SU-DHL-6 (cell line): ENCODE data around the gene ATE1.

ENCODE experiments used
- CTCF ChIP-seq: fragments of 200-600 bp; sonication (generic); IDR thresholded peaks from one replicate; pipeline ENCODE4 v1.5.1; 2017; ENCODE audit warnings: antibody characterized with exemption, mild to moderate bottlenecking, low read length, moderate library complexity; ENCODE audit not compliant: insufficient read depth, poor library complexity, severe bottlenecking
- EZH2phosphoT487 ChIP-seq: fragments of 200-600 bp; sonication (generic), shearing (Covaris generic); conservative IDR thresholded peaks from 2 replicates; pipeline ENCODE4 v1.6.1; 2018; ENCODE audit warnings: mild to moderate bottlenecking, antibody characterized with exemption, low read length, moderate library complexity, mixed read lengths

DNA sequence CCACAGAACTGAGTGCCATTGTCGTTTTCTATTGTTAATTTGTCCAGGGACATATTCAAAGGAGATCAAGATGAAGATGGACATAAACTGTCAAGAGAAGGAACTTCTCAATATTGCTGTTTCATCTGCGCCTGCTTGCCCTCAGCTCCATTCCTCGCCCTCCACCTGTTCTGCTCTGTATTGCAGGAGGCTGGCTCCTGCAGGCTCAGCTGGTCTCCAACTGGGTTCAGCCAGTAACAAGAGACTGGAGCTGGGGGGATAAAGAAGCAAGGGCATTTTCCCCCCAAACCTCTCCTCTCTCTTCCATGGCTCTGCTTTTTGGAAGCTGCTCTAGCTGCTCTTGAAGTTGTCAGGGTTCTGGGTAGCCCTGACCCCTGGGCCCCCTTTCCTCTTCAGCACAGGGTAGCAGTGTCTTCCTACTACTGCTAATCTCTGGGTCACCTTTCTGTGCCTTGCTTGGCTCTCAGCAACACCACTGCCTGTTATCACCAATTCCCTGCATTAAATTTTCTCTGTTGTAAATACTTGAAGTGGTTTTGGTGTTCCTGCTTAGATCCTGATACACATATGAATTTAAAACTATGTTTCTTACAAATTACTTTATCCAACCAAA, 180.6 kb downstream of the ATE1 start:
- TF ChIP-seq EZH2phosphoT487 (no peak), CTCF (no peak)
